GM18498 (cell line): ENCODE measurements around the gene DCTN4.
"Not testable (repeated sequence)": the region's sequence is repeated elsewhere in the genome, so short reads cannot be mapped to it uniquely, and the experiment has no call there.

Experiments
- ATAC-seq: cut with Tn5 transposase; IDR thresholded peaks from one replicate; pipeline ENCODE4 v1.9.1; 2021; ENCODE audit warnings: mild to moderate bottlenecking, moderate library complexity; ENCODE audit not compliant: unreplicated experiment

The DCTN4 gene

GRCh38 chr5:150778517-150779396 lies 19.9 kb upstream of the DCTN4 start, which contains the start of gene SMIM3:
SMIM3 (plus strand) TSS chr5:150778757; CDS start chr5:150795441, 16,684 bp downstream.
- ATAC-seq, result peak; percentile 34

GRCh38 chr5:150778088-150778516 lies 19.3 kb upstream of the DCTN4 start:
- ATAC-seq, result no peak

DNA sequence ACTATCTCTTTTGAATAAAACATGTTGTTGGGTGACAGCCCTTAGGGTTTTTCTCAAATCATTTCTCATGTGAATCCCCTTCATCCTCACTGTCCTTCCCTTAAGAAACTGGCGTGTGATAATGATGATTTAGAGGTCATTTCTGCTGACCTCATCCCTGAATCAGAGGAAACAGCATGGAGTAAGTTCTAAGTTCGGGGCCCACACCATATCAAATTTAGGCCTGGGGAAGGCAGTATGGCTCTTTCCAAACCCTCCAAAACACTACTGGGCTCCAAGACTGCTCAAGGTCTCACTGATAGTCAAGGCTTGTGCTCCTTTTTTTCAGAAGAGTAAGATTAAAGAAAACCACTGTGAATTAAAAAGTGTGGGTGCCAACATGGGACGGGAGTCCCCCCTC lies 18.9 kb upstream of the DCTN4 start:
- ATAC-seq, result no peak

DNA sequence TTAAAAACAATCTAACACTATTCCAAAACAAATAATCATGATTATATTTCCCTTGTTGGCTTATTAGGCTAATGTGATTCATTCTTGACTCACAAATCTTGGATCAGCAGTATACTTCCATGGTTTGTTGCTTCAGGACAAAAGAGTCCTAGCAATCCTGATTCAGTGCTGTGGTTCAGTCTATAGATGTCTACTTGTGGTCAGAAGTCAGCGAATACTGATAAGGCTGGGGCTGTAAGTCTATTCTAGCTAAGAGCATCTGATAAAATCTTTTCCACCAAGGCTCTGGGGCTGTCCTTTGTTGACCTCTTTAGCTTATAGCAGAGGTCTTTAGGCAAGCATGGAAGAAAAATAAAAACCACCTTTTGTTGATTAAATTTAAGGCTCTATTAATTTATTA lies 15.3 kb upstream of the DCTN4 start:
- no peak for ATAC-seq

- ATAC-seq, result no peak
Observed at GRCh38 chr5:150771034-150771795, 12.4 kb upstream of the DCTN4 start.

DNA sequence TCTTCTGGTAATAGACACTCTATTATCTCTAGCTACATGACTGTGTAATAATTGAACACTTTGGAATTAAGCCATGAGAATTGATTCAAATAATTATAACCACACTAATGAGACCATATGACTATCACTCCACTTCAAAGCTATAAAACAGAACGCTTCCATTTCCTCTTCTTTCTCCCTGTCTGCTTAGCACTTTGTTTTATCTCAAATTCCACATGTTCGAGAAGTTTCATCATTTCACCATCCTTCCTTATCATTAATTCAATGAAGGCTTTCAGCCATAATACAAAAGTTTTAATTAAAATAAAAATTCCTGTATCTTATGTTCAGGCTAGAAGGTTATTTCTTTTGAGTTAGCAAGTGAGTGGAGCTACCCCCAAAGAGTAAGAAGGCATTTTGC lies 7.4 kb upstream of the DCTN4 start:
- no peak for ATAC-seq

- peak; percentile 20 for ATAC-seq
Observed at GRCh38 chr5:150765799-150766169, 7.0 kb upstream of the DCTN4 start.

DNA sequence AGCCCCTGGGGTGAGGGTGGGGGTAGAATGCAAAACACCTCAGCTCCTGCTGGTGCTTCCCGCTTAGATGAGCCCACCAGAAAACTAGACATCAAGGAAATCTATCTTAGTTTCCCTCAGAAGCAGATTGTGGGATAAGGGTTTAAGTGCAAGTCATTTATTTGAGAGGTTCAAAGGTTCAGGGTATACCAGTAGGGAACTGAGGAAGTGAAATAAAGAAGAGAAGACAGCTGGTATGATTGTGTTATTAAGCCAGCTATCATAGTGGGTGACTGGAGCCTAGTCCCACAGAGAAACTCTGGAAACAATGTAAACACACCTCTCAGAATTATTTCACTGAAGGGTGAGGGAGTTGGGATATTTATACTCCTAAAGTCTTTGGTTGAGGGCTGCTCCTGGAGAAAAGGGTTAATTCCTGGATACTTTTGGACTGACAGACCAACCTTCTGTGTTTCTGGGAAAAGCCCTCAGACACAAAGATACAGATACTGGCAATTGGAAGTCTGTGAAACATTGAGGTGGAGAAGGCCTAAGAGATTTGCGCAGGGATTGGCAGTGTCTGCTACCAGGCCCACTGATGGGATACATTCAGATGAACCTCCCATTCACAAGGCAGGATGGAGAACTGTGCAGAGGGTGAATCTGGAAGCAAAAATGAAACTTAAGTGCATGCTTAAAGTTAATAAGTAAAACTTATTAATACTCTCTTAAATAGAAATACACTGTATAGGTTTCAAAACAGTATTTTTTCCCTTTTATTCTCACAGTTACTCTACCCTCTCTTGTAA lies 6.4 kb upstream of the DCTN4 start:
- ATAC-seq, result peak; percentile 50

DNA sequence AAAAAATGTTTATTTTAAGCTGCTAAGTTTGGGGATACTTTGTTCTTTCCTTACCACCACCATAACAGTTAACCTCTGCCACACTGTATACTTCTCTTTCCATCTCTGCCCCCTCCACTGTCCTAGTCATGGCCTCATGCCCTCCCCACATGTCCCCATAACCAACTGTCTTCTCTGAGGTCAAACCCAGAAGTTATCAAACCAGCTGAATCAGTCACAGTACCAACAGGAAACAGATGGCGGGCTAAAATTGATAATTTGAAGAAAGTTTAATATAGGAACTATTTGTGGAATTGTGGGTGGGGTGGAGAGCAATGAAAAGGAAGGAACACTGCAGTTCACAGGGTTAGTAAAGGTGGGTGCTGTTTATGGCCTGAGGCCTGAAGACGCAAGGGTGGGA lies 5.7 kb upstream of the DCTN4 start:
- ATAC-seq, result no peak

DNA sequence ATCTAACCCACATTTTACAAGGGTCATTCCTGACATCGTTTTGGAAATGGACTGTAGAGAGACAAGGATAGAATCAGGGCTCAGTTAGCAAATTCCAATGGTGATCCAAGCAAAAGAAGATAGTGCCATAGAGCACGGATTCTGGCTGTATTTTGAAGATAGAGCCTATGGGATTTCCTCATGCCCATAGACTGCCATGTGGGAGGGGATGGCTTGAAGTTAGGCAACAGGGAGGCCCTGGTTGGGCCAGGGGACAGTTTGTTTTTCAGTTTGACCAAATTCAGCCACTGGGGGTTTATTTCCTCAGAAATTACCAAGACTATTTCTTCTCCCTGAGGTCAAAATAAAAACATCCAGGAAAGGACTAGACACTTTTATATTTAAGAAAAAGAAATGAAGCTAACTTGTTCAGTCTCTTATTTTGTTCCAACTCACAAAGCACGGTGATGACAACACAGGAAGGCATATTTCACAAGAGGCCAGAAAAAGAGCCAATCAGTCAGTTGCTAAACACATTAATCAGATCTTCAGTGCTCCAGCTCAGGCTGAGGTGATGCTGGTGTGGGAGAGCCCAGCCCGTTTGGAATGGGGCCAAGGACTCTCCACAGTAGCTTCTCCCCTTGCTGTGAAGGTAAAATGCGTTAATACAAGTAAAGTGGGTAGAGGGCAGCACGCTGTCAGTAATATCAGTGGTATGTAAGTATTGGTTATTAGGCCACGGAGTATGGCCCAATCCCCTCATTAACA lies 4.4 kb upstream of the DCTN4 start:
- no peak for ATAC-seq

- ATAC-seq, result no peak
Observed at GRCh38 chr5:150762211-150762610, 3.4 kb upstream of the DCTN4 start.

DNA sequence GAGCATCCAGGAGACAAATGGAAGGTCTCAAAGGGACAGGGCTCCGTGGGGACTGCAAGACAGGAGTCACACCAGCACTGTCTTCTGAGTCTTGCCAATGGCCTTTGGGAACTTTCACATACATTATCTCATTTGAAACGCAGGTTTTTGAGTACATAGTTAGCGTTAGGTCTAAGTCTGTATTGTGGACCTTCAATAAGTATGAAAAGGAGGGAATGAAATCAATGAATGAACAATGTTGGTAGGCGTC lies 442 bp upstream of the DCTN4 start:
- no peak for ATAC-seq

DNA sequence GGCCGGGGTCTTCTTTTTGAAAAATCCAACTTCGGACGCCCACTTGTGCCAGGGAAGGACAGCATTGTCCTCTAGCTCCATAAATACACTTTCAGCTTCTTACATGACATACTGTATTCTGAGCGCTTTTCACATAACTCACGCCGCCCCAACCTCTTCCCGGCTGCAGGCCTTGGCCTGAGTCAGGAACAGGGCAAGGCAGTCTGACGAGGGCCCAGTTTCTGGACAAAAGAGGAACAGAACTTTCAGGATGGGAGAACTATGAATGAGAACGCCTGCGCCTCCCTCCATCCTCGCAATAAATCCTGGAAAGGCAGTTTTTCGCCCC lies 650 bp downstream of the DCTN4 start:
- peak; percentile 29 for ATAC-seq

DNA sequence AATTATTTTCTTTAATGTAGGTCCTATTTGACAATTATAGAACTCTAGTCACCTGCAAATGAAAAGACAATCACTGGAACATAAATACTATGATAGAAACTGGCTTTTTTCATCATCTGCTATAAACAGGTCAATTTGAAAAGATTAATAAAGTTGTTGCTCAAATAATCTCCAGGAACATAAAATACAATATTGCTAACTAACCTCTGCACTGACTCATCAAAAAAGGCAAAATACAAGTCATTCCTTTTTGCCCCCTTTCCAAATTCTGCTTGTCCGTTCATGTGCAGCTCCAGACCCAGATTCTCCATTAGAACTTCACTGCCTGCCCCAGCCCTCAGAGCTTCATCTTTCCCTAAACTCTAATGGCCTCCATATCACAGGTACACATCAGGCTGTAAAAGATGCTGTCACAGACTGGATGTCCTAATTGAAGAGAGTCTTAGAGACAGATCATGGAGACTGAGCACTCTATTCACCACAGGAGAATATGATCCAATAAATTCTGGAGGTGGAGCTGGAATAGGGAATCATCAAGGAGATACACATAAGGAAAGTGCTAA lies 1.6 kb downstream of the DCTN4 start:
- no peak for ATAC-seq

- no peak for ATAC-seq
Observed at GRCh38 chr5:150753863-150754262, 5.0 kb downstream of the DCTN4 start.

DNA sequence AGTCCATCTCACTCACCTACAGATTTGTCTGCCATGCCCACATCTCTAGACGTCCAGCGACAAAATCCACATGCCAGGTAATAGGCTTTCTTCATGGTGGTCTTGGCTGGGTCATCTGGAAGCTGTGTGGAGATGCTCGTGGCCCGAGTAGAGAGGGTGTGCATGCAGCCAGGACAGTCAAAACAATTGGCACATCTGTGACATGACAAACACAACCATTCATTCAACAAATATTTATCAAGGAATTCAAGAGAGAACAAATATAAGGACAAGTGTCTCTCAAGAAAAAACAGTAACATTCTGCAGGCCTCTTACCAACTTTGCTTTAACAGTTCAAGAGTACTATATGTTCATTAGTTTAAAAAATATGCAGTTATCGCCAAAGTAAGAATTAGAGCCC lies 5.4 kb downstream of the DCTN4 start:
- ATAC-seq, result no peak

DNA sequence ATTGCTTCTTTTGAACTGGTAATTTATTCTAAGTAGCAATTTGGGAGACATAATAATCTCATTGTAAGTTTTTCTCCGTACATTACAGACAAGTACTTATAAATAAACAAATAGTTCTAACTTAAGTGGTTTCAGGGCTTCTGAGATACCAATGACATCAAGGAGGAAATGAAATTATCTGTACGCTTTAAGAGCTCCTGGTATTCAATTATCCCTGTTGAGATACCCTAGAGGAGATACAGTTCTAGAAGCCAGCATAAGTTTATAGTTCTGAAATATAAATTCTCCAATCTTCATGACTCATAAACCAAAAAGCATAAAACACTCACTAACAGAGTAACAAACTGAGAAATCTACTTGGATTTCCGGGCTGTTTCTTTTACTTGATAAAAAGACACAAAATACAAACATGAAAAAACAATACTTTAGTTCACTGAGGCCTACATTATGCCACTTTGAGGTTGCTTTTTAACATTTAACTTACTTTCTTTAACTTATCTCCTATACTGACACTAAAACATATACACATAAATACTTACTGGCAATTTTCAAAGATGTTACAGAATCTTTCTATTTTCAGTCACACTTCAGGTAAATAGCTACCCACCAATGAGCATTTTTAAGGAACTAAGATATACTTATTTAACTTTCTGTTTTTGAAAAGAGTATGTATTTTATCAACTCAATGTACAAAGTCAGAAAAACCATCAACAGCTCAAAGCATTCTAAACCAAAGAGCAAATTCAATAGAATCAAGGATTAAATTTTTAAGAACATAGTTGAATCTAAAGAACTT lies 7.5 kb downstream of the DCTN4 start:
- no peak for ATAC-seq

GRCh38 chr5:150750469-150750868 lies 8.3 kb downstream of the DCTN4 start:
- no peak for ATAC-seq

GRCh38 chr5:150743142-150743488 lies 15.7 kb downstream of the DCTN4 start:
- not testable (repeated sequence) for ATAC-seq
